Testis (tissue), 2 donors: ENCODE measurements around the gene ASB18.

Experiments
- POLR2A ChIP-seq: fragments of 450-650 bp; IDR thresholded peaks from one replicate; pipeline ENCODE4 v1.6.1; 2017; ENCODE audit warnings: antibody characterized with exemption, mild to moderate bottlenecking, moderate library complexity
- TF ChIP-seq, protein P1 (sequence below), 3 experiments: fragments of 450-650 bp in 2 of 3; fragments of 200-600 bp in 1 of 3; sonication (generic) in 1 of 3; IDR thresholded peaks; one replicate each; pipeline ENCODE4 v1.5.1; 2016 to 2019; ENCODE audit warnings: antibody characterized with exemption in 3 of 3, mild to moderate bottlenecking in 2 of 3, moderate library complexity in 1 of 3

DNA sequence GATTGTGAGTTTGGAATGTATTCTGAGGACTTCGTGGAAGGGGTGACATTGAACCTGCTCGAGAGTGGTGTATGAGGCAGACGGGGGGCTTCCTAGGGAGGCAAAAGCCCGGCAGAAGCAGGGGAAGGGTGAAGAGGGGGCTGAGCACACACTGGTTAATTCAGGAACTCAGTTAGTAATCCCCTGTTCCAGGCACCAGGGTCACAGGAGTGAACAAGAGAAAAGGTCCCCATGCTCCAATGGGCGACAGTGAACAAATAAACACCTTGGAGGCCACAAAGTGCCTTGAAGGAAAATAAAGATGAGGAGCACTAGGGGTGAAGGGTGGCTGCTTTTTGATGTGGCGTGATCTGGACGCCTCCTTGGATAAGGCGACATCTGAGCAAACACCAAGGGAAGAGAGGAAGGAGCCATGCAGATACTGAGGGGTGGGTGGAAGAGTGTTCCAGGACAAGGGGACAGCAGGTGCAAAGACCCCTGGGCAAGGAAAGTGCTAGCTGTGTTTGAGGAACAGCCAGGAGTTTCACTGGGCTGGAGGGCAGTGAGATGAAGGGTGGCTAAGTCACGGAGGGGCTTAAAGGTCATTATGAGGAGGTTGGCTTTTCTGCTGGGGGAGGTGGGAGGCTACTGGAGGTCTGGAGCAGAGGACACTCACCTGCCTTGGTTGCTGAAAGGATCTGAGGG is 26.7 kb upstream of the ASB18 start:
- TF ChIP-seq, protein P1, sequence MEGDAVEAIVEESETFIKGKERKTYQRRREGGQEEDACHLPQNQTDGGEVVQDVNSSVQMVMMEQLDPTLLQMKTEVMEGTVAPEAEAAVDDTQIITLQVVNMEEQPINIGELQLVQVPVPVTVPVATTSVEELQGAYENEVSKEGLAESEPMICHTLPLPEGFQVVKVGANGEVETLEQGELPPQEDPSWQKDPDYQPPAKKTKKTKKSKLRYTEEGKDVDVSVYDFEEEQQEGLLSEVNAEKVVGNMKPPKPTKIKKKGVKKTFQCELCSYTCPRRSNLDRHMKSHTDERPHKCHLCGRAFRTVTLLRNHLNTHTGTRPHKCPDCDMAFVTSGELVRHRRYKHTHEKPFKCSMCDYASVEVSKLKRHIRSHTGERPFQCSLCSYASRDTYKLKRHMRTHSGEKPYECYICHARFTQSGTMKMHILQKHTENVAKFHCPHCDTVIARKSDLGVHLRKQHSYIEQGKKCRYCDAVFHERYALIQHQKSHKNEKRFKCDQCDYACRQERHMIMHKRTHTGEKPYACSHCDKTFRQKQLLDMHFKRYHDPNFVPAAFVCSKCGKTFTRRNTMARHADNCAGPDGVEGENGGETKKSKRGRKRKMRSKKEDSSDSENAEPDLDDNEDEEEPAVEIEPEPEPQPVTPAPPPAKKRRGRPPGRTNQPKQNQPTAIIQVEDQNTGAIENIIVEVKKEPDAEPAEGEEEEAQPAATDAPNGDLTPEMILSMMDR (IDR thresholded peaks at IDR 0.05): no peak
- no peak for TF ChIP-seq POLR2A
